Peyer's patch (tissue), 4 donors: ENCODE data around the gene SLC25A48.
A peak's percentile ranks its signal among the peaks of the same experiment; 100 is the strongest.

Experiments used
- CTCF ChIP-seq, 6 experiments: fragments of 450-650 bp in 4 of 6; fragments of 200-600 bp in 2 of 6; sonication (generic) in 1 of 6; IDR thresholded peaks; one replicate each; pipeline ENCODE4 v1.5.1; 2017 to 2019; ENCODE audit warnings: antibody characterized with exemption in 6 of 6, mild to moderate bottlenecking in 3 of 6, moderate library complexity in 1 of 6
- POLR2A ChIP-seq, 2 donors: fragments of 450-650 bp; IDR thresholded peaks; one replicate each; pipeline ENCODE4 v1.5.1; 2017; ENCODE audit warnings: antibody characterized with exemption in 2 of 2, mild to moderate bottlenecking in 2 of 2, moderate library complexity in 2 of 2

- TF ChIP-seq CTCF (IDR thresholded peaks at IDR 0.05): peak in 3 of 6 experiments; percentile 38 to 82 (median 77)
- TF ChIP-seq POLR2A (IDR thresholded peaks at IDR 0.05): peak; percentile 45 to 67
Observed at GRCh38 chr5:135834639-135835529, at the start of gene SLC25A48.
